ENCODE measurements around the gene ABL1. TPM values are rescaled to one million over a fixed set of nuclear protein-coding genes. Genes with fewer than 3 reads are reported as not detected.

Gene ABL1
- total RNA-seq, 4 donors from 2014 or later, result 37.2 to 61.8 (median 56.2) TPM

DNA sequence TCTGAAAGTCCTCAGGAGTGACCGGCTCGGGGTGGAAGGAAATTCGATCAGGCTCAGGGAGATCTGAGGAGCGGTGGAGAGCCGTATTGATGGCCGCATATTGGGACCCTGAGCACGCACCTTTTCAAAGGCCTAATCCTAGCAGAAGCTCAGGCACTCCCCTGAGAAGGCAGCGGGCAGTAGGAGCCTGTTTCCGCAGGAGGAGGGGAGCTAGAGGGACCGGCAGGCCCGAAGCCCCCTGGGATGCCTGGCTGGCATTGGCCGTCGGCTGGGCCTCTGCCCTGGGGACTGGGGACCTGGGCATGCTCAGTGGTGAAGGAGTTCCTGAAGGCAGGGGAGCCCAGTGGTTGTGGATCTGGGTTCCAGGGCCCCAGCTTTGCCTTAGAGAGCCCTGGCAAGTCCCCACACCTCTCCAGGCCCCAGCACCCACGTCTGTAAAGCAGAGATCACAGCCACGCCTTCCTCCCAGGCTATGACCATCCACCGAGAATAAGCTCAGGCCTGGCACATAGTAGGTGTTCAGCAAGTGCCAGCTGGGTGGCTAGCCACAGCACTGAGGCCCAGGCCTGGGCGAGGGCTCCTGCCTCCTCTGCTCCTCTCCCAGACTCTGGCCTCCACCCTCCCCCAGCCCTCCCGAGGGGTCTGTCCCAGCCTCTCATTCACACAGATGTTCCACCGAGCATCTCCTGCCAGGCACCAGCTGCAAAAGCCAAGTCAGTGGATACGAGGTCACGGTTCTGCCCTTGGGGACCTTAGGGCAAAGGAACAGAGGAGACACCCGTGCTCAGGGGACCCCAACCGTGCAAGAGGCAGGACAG is 78.8 kb downstream of the ABL1 start:
- TF ChIP-seq, protein P1, sequence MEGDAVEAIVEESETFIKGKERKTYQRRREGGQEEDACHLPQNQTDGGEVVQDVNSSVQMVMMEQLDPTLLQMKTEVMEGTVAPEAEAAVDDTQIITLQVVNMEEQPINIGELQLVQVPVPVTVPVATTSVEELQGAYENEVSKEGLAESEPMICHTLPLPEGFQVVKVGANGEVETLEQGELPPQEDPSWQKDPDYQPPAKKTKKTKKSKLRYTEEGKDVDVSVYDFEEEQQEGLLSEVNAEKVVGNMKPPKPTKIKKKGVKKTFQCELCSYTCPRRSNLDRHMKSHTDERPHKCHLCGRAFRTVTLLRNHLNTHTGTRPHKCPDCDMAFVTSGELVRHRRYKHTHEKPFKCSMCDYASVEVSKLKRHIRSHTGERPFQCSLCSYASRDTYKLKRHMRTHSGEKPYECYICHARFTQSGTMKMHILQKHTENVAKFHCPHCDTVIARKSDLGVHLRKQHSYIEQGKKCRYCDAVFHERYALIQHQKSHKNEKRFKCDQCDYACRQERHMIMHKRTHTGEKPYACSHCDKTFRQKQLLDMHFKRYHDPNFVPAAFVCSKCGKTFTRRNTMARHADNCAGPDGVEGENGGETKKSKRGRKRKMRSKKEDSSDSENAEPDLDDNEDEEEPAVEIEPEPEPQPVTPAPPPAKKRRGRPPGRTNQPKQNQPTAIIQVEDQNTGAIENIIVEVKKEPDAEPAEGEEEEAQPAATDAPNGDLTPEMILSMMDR (IDR thresholded peaks at IDR 0.05; ENCODE audit: low read depth), result no peak

DNA sequence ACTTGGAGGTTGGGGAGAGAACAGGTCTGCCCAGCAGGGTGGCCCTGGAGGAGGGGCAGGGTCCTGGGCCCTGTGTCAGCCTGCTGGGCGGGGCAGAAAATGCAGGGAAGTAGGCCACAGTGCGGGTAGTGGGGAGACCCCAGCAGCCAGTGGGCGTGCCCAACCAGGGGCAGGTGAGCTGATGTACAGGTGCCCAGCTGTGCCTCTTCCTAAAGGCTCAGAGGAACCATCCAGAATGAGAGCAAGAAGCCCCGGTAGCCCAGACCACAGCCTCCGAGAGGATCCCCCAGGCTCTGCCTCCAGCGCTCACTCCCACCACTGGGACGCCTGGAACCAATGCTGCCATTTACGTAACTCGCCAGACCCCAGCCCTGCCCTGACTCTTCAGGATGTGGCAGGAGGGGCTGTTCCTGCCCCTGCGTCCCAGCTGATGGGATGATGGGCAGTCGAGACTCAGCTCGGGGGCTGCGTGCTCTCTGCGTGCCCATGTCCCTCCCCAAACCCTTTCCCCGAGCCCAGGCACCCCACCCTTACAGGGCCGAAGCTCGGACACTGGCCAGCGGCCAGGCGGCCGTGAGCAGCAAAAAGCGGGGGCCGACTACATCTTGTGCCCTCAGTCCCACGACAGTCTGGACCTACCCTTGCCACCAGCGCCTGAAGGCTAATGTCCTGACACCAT is 79.5 kb downstream of the ABL1 start:
- TF ChIP-seq, protein P1 (IDR thresholded peaks at IDR 0.05; ENCODE audit: low read depth), result no peak

DNA sequence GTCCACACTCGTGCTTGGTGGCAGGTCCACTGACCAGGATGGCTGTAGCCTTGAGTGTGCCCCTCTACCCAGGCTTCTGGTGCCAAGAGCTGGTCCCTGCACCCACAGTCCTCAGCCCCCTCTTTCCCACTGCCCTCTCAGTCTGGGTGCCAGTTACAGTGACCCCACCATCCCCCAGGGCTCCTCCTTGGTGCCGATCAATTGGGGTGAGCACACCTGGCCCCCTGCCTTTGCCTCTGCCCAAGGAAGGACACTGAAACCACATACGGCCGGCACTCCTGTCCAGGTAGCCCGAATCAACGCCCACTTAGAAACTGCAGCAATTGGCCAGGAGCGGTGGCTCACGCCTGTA is 80.0 kb downstream of the ABL1 start:
- TF ChIP-seq, protein P1 (IDR thresholded peaks at IDR 0.05; ENCODE audit: low read depth), result no peak

DNA sequence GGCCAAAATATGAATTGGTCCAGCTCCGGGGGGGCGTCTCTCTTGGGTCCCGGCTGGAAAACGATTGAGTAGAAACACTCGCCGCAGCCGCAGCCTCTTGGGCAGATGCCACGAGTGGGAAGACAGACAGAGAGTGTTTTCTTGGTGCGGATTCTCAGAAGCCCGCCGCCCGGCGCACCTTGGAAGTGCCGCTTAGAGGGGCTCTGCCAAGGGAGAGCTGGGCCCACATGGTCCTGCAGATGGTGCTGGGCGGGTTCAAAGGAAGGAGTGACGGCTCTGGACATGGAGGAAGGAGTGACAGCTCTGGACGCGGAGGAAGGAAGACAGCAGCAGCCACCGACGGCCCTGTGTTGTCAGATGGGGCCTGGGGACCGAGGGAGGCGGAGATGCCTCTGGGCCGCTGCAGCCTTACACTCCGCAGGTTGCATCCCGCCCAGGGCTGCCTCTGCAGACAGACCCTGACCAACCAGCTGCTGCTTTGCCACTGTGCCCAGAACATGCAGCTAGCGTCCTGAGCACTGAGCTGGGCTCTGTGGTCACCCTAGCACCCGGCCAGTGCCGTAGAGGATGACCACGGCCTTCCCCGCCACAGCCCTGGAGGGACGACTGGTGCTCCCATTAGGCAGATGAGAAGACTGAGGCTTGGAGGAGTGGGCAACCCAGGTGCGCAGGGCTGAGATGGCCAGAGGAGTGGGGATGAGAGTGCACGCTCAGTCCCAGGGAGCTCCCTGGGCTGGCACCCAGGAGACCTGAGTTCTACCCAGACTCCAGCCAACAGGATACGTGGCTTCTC is 82.3 kb downstream of the ABL1 start:
- TF ChIP-seq, protein P1 (IDR thresholded peaks at IDR 0.05; ENCODE audit: low read depth), result no peak

DNA sequence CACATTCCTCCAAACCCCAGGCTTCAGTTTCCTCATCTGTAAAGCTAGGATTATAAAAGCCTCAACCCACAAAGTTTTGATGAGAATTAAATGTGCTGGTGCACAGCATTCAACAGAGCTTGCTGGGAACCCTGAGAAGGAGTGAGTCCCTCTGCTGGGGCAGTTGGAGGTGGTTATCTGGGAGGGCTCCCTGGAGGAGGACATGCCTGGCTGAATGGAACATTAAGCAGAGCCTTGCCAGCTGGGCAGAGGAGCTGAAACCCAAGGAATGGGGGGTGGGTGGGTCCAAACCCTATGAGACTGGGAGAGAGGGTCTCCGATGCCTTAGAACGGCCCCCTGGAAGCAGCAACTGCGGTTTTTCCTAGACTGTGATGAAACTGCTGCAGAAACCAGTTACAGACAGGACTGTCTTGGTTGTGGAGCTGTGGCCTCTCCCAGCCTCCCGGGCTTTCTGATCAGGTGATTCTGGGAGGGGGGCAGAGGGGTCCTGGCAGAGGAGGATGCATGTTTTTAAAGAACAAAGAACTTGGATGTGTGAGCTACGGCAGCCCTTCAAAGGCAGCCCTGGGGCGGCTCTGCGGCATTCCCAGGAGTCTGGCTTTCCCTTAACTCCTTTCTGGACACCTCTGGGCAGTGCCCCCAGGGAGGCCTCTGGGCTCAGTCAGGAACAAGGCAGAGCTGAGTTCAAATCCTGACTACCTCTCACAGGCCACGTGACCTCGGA is 83.2 kb downstream of the ABL1 start:
- TF ChIP-seq, protein P1 (IDR thresholded peaks at IDR 0.05; ENCODE audit: low read depth), result no peak

DNA sequence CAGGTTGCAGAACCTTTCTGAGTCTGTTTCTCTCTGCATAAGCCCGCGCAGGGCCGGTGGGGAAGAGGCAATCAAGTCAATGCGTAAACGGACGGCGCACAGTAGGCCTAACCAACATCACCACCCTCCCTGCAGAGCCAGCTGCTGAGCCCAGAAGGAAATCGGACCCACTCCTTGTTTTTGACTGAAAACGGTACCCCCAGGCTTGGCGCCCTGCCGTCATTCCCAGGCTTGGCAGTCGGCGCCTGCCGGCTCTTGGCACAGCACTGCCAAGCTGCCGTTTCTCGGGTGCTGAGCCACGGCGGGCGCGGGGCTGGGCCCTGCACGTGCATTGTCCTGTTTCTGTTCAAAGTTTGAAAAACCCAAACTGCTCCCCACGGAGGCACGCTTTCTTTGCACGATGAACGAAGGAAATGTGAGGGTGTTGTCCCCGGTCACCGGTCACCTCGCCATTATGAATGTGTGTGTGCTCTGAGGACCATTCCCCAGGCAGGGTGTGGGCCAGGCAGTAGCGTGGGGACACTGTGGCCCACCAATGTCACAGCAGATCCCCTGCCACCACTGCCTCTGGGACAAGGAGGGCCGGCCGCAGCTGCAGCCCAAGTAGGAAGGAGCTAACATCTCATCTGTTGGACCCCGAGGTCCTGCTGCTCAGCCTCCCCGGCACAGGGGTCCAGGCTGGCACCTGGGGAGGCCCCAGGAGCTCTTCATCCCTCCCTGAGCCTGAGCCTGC is 83.9 kb downstream of the ABL1 start:
- TF ChIP-seq, protein P1 (IDR thresholded peaks at IDR 0.05; ENCODE audit: low read depth), result no peak
